ENCODE results near the gene GCNT1. TPM values are rescaled to one million over a fixed set of nuclear protein-coding genes. Genes with fewer than 3 reads are reported as not detected.
A peak's percentile ranks its signal among the peaks of the same experiment; 100 is the strongest.

The GCNT1 gene
- total and polyA plus RNA-seq, 2 of the 4 experiments (the other 2 are of a cell fraction) = 12.5 to 46.6 TPM

DNA sequence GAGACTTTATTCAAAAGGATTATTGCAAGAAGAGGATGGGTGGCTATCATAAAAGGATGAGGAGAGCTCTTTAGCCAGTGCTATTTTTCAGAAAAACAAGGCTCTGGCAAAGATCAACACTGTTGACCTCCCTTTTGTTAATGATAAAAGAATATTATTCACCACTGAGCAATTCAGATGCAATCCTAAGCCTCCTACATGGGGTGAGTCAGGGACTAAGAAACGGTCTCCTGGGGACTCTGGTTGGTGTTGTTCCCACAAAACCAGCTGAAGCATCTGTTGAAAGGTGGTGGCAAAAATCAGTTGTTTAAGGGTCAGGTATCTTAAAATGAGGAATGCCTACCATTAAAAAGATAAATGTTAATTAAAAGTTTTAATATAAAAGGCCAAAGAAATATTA, 7.7 kb upstream of the GCNT1 start:
- intact Hi-C loops (cut with micrococcal nuclease) = loop anchor here (5.0 kb wide), 1 partner anchor 49 kb away; no protein-coding TSS in a partner anchor
- Histone ChIP-seq H2BK120ac (ENCODE audit: low read depth, low read length) (0 out of 2 replicates have a peak overlapping the region, but pooled peaks have one; percentile 16), H3K27ac (ENCODE audit: insufficient read depth, low read length) (no peak overlapping the region), H2AK5ac (ENCODE audit: low read depth, low read length) (no peak overlapping the region), H3K4ac (ENCODE audit: low read depth, low read length) (no peak overlapping the region), H2BK5ac (ENCODE audit: low read depth, low read length, poor library complexity, severe bottlenecking) (peak overlapping the region; percentile 77), H3K36me3 (ENCODE audit: control insufficient read depth, insufficient read depth, low read length) (no peaks in the 10 kb centered on the region), H3K4me2 (ENCODE audit: low read depth, low read length) (no peak overlapping the region), H3K14ac (replicated peaks; ENCODE audit: low read depth, low read length) (no peak overlapping the region), H3K4me3 (ENCODE audit: insufficient read depth, low read depth, low read length) (no peak overlapping the region), H3K56ac (ENCODE audit: extremely low read depth, insufficient read depth, low read length) (no peak overlapping the region), H2BK20ac (ENCODE audit: low read depth, low read length) (no peak overlapping the region), H3K9me1 (ENCODE audit: insufficient read depth, low read length) (no peaks in the 10 kb centered on the region), H4K8ac (ENCODE audit: low read depth in 2 of 2, low read length in 2 of 2) (no peak overlapping the region), H3K79me1 (ENCODE audit: low read depth in 1 of 2, low read length in 2 of 2) (no peaks in the 10 kb centered on the region), H3K9me3 (ENCODE audit: control insufficient read depth, insufficient read depth, low read length) (no peaks in the 10 kb centered on the region), H3K18ac (ENCODE audit: low read depth, low read length) (no peak overlapping the region), H4K91ac (ENCODE audit: insufficient read depth, low read depth, low read length) (no peak overlapping the region), H3K4me1 (ENCODE audit: control insufficient read depth, insufficient read depth, low read length) (peaks cover 11% of the 10 kb centered on the region), H4K5ac (ENCODE audit: low read depth, low read length) (no peak overlapping the region), H2AK9ac (replicated peaks; ENCODE audit: low read depth, low read length, poor library complexity) (no peak overlapping the region), H3K9ac (ENCODE audit: low read depth, low read length) (no peak overlapping the region), H3K23ac (ENCODE audit: low read depth, low read length) (no peak overlapping the region), H2BK15ac (ENCODE audit: low read depth, low read length) (no peak overlapping the region), H4K20me1 (ENCODE audit: insufficient read depth, low read length) (no peaks in the 10 kb centered on the region), H2AFZ (replicated peaks; ENCODE audit: low read length, poor library complexity) (no peak overlapping the region), H3K27me3 (ENCODE audit: control insufficient read depth, insufficient read depth, low read length) (no peaks in the 10 kb centered on the region)
- POLR2A ChIA-PET (ENCODE audit: unreplicated experiment) = no interaction called here
- no CpG with 5 or more reads among the region's 1 CpG for WGBS, 2 experiments (ENCODE audit: extremely low coverage in 2 of 2, insufficient read length in 1 of 2)
- no TSS peak for BruUV-seq (replicated peaks)
- peak; percentile 53 for ATAC-seq (ENCODE audit: low read depth)
- peak; percentile 85 for DNase-seq
- in situ Hi-C loops (cut with MboI; ENCODE audit: low sequenced_read_pairs) = no loop called here
- CTCF ChIA-PET = interaction anchor here (1.2 kb wide), 1 partner anchor 207 kb away, joined by 6 read pairs; no protein-coding TSS in a partner anchor
- dilution Hi-C loops (cut with HindIII; ENCODE audit: low sequenced_read_pairs, unreplicated experiment) = no loop called here
- no peak for TF ChIP-seq RAD21 (IDR thresholded peaks at IDR 0.05; ENCODE audit: low read length)
- peak; percentile 74 for TF ChIP-seq CEBPB (IDR thresholded peaks at IDR 0.05; ENCODE audit: low read depth, low read length)
- peak; percentile 65 for TF ChIP-seq FOS (IDR thresholded peaks at IDR 0.05; ENCODE audit: low read depth, low read length)
- TF ChIP-seq NFE2L2 (IDR thresholded peaks at IDR 0.05; ENCODE audit: low read depth, low read length) = no peak
- TF ChIP-seq RCOR1 (IDR thresholded peaks at IDR 0.05; ENCODE audit: insufficient replicate concordance, low read length) = no peak
